ENCODE measurements around the gene P4HA2.

Gene P4HA2

DNA sequence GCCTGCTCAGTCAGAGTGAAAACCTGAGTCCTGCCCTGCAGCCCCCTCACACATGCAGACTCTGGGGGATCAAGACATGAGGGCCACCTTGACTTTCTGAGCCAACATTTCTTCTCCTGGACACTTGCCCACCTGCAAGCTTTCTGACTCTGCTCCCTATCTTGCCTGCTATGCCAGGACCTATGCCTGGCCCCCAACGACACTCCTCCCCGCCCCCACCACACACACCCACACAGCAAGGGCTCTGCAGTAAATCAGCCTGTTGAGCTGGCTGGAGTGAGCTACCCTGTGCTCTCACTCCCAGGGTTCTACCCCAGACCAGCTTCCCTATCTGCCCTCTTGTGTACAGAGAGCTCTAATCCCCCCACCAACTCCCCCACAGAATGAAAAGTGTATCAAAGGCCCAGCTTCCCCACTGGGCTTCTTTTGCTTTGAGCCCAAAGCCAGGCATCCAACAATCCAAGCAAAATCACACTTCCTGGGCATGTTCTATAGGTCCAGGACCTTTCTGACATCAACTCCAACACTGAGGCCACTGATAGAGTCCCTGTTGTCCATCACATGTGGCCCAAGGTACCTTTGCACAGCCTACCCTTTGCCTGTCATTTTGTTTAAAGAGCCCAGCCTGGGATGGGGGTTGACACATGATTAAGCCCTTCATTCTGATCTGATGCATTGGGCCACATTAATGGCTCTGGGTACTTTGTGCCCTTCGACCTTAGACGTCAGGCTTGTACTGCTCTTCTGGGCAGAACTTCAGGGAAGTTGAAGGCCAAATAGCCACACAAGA lies 37.1 kb upstream of the P4HA2 start:
- DNase-seq, result no peak

DNA sequence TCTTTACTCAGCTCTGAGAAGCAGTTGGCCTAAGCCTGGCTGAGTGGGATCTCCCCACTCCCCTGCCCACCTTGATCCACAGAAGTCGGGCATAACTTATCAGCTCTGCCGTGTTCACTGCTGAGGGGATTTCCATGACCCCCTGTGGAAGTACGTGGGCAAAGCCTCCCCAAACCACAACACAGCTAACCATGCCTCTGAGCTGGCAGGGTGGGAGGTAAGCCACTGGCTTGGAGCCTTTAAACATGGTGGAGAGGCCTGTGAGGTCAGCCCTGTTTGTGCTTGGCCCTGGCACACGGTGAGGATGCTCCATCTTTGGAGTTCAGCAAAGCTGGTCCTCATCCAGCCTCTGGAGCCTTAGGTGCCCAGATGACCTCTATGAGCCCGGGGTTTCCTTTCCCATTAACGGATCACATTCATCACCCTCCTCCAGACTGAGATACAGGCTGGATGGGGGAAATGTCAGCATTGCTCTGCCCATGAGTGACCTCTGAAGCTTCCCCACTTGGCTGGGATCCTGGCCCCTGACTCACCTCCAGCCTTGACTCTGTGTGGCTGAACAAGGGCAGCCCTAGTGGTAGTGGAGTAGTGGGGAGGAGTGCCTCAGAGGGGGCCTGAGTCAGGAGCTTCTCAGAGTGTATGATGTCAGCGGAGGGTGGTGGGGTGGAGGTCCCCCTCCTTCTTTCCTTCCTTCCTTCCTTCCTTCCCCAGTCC lies 36.1 kb upstream of the P4HA2 start:
- no peak for DNase-seq

DNA sequence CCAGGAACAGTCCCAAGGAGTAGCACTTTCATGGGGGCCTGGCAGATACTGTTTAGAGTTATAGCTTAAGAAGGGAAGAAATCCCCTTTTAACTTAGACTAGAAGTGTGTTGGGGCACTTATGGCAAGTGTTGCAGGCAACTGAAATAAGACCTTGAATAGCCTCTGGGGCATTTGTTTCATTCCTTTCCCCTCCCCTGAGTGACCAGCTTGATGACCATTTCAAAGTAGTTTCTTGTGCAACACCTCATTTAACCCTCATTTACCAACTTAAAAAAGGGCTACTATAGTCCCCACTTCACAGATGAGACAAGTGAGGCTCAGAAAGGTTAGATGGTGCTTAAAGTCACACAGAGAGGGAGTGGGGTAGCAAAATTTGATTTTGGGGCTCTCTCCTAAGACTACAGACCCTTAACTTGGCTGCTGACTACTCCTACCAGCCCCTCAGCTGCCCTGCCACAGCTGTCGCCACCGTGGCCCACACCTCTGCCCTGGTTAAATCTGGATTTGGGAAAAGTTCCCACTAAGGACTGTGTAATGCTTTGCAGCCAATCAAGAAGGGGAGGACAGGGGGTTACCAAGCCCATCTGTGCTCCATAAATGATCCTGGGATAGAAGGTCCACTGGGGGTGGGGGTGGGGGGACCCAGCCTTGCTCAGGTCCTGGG lies 35.4 kb upstream of the P4HA2 start:
- no peak for DNase-seq

DNA sequence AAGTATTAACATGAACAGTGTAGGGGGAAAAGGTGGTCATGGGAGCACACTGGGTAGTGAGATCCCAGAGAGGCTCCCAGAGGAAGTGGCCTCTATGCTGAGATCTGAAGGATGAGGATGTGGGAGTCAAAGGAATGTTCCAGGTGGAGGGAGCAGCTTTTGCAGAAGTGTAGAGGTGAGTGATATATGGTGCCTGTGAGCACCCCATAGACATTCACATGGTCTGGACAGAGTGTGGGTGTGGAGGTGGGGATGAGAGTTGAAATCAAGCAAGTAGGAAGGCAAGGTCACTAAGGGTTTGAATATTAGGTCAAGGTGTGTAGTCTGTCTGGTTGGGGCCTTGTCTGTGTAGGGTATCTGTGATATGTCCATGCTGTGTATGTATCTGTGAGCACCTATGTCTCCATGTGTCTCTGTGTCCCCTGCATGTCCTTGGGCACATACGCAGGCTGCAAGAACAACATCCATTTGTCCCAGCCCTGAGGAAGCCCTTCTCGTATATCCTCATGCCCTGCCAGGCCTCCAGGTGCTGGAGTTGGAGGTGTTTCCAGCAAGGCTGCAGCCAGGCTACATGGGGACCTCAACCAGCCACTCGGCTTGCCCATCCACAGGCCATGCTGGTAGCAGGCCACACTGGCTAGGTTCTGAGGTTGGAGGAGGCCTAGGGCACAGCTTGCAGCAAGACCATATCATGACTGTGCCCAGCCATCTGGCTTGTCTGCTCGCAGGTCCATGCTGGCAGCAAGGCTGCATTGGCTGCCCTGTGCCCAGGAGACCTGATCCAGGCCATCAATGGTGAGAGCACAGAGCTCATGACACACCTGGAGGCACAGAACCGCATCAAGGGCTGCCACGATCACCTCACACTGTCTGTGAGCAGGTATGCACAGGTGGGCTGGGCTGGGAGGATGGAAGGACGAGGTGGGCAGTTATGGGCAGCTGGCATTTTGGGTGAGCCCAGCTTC lies 34.5 kb upstream of the P4HA2 start:
- no peak for DNase-seq

DNA sequence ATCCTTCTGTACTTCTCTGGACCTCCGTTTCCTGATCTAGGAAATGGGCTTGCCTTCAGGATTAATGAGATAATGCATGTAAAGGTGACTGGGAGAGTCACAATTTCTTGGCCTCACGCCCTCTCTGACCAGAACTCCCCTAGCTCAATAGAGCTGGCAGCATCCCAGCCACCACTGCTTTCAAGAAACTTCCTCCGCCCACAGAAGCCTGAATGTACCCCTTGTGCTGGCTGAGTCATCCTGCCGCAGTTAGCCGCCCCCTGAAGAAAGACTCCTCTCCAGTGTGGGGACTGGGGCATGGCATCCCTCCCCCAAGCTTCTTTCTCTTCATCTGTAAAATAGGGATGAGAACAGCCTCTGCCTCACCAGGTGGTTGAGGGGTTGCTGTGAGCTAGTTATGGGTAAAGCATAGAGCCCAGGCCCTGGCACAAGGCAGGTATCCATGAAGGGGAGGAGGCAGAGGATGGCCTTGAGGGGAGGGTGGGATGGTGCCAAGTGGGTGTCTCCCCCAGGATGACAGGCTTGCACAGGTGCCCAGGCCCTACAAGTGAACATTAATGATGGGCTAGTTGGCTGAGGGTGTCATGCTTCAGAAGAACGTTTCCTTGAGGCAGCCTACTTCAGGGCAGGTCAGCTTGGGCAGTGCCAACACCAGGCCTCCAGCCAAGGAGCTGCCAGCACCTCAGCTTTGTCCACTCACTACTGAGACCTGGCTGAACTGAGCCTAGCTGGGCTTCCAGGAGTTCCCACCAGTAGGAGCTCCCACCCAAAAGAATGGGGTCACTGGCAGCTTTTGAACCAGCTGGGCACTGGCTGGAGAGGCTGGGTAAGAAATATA lies 33.3 kb upstream of the P4HA2 start:
- DNase-seq, result no peak

DNA sequence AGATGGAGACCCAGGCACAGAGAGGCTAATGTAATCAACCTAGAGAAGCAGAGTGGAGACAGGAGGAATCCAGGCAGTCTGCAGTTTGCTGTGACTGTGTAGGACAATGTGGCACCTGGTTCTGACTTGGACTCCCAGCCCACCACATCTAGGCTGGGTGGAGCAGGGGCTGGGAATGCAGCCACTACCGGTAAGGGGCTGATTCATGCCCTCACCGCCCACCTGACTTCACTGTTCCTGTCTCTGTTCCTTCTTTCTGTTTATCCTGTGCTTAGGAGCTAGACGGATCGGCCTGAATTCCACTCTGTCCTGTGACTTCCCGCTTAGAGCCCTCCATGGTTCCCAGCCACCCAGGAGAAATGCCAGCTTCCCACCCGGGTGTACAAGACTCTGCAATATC lies 32.4 kb upstream of the P4HA2 start:
- DNase-seq, result no peak

DNA sequence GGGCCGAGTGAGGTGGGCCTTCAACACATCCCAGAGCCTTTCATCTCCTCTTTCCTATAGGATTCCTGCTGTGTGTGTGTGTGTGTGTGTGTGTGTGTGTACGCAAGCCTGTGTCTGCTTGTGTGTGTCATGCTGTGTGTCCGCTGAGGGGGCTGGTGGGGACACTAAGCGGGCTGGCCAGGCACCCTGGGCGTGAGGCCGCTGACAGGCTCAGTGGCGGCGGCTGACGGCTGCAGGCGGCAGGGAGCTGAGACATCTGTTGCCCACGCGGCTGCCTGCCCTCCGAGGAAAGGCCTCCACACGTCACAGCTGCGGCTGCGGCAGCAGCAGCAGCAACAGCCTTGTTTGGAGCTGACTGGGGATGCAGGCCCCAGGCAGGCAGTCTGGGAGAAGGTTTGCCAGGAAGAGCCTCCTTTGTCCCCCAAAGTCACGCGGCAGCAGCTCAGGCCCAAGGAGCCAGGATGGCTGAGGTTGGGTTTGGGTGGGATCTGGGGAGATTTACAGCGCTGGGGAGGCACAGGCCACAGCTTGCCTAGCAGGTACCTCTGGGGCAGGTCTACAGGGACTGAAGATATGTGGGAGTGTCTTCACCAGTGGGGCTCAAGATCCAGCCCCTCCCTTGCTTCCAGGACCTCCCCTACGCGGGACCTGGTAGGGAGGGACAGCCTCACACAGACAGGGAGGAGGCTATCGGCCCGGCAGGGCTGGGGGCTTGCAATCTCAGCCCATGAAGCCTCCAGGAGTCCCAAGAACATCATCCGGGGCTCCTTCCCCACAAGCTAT lies 31.6 kb upstream of the P4HA2 start:
- DNase-seq, result peak in 1 of 3 experiments; percentile 1

DNA sequence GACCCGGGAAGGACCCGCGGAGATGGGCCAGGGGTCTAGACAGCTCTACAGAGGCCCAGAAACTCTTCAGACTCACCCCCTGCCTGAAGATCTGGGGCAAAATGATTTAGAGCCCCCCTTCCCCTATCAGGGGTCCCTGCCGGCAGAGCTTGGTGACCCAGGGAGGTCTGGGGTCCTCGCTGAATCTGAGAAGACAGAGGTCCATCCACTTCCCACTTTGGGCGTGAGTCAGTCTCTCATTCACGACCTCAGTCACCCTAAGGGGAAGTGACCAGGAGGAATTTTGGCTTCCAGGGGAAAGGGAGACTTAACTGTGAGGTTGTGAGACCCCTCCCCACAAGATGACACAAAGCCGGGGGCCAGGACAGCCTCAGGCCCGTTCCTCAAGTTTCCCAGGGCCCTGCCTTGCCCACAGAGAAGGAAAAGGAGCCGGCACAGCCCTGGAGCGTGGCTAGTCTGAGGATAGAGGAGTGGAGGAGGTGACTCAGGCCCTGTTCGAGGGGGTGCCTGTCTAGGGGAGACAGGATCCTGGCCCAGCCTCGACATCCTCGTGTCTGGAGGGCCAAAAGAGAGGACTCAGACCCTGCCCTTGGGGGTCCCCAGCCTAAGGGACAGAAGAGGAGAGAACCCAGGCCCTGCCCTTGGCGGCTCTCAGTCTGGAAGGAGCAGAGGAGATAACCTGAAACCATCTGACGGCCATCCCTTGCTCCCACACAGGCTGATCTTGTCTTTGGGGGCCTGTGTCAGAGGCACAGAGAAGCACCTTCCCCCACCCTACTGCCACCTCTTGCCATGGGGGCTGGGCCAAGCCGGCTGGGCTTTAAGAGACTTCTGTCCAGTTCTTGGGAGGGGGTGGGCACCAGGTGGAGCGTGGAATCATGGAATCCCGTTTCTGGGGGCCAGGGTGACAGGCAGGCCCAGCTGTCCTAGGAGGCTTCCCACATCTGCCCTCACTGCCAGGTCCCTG lies 30.7 kb upstream of the P4HA2 start:
- DNase-seq, result no peak

DNA sequence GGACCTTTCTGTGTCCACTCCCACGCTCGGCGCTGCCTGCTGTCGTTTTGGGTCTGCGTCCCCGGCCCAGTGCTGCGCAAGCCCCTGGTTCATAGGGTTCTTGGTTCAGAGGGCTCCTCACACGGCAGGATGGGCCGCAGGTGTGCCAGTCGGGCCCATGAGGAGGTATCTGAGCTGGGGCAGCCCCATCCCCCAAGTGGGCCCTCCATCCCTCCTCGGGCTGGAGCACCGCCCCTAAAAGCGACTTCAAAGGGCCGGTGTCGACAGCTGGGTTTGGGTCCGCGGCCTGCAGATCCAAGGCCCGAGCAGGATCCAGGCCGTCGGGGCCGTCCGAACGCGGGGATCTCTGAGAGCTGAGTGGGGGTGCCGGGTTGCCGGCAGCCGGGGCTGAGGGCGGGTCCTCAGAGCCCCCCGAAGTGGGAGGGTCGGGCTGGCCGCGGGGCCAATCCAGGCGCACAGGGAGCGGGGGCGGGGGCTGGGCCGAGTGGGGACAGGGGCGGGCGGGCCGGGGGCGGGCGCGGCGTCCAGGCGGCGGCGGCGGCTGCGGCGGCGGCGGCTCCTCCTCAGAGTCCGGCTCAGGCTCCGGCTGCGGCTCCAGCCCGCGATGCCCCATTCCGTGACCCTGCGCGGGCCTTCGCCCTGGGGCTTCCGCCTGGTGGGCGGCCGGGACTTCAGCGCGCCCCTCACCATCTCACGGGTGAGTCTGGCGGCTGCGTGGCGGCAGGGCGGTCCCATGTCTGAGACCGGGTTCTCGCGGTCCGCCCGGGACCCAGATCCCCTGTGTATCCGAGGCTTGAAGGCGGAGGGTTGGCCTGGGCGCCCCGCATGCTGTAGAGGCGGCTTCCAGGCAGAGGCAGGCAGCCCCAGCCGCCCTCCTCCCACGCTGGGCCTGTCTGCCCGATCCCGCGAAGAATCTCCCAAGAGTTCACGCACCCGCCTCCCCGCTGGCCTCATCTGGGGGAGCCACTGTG lies 29.8 kb upstream of the P4HA2 start, which contains the start of gene PDLIM4:
PDLIM4 (plus strand) TSS at position 566 of the 971 bp plus-strand sequence; CDS start at position 605, 39 bp downstream.
- no peak for DNase-seq

DNA sequence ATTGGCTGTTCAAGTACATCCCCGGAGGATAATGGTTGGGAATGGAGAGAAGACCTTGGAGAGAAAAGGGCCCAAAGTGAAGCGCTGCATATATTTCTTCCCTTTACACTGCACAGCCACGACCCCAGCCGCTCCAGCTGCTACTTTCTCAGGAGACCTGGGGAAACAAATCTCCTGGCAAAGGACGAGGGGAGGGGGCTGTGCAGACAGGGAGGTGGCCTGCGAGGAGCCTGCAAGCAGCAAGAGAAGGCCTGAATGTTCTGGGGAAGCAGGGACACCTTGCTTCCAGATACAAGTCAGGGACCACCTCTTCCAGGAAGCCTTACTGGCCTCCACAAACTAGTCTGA lies 29.1 kb upstream of the P4HA2 start:
- DNase-seq, result no peak

DNA sequence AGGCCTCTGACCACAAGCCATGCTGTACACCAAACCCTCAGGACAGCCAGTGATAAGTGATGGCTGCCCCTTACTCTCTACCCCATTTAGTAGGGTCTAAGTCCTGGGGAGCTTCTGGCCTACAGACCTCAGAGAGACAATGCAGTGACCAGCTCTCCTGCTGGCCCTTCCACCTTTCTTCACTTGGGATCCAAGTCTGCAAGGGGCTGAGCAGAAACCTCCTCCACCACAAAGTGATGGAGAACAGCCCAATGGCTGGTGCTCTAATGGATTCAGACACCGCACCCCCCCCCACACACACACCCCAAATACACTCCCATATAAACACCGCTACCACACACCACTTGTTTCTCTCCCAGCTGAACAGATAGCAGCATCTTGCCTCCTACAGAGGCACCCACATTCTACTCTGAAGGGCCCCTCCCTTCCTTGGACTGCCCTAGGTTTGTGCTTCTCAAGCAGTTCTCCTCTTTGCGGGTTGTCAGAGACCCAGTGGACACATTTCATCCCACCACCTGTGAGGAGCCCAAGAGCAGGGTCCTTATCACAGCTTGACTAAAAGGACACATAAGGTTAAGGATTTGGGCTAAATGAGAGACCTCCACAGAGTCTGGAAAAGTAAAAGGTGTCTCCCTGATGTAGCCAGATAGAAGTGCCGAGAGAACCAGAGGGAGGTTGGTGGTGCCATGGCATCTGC lies 28.6 kb upstream of the P4HA2 start:
- DNase-seq, result no peak

DNA sequence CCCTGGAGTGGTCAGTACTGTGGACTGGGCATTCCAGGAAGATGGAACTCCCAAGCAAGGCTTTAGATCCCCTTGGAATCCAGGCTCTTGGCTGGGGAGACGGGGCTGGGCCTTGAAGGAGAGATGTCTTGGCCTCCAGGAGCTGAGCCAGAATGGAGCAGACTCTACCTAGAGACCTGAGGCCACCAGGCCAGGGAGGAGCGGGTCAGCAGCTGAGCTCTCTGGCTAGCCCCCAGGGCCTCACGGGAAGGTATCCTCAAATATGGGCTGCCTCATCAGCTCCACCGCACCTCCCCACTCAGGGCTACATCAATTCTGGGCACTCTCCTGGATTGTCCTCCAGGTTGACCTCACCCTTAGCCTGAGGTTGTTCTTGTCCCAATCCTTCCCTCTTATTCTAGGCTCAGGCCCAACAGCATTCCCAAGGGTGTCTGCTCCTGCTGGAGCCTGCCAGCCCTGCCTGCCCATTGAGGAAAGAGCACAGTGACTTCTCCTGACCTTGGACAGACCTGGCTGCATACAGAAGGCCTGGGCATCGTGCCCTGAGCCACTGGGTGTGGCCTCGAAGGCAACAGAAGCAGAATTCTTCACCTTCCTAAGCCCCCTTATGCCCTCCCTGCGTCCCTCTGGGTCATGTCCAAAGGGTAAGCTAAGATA lies 26.8 kb upstream of the P4HA2 start:
- no peak for DNase-seq

DNA sequence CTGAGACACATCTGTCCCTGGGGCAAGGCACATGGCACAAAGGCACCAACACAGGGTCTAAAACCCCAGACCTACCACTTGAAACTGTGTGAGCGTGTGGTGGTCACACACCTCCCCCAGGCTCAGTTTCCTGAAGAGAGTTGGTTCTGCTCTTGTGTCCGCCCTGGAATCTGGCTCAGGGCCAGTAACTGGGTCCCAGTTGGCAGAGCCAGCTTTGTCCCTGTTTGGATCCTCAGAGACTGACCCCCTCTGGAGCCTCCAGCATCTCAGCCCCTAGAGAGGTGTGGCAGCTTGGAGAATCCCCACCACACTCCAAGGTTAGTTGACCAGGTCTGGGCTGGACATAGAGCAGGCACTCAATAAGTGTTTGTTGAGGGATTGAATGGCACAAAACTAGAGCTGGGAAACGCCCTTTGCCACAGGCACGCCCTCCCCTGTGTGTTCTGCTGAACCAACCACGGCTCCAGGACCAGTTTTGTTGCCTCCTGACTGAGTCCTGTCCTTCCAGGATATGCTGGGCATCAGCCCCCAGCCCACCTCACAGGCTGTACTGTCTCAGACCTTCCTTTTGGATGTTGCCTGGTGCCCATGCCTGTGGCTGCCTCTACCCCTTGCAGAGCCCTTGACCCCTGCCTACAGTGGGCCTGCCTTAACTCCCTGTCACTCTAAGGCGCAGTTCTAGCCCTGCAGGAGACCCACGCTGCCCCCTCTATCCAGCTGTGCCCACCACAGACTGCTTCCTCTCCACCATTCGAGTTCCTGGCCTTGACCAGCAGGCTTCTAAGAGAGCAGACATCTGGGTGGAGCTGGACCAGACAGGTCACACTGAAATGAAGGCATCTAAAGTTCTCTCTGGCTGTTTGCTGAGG lies 26.0 kb upstream of the P4HA2 start:
- DNase-seq, result peak in 2 of 3 experiments; percentile 25 to 40

DNA sequence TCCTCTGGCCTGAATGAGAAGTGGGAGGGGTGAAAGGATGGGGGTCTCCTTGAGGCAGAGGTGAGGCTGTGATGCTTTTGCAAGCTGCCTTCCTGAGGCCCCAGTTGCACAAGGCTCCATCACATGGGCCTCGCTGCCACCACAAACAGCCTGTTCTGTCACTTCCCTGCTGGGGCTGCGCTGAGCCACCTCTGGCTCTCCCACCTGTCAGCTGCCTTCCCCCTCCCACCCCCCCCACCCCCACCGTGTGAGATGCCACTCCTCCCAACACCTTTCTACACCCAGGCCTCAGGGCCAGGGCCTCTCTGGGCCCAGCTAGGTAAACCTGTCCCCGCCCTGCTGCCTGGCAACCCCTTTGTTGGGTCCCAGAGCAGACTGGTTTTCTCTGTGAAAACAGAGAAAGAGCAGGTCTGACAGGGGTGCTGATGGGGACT lies 25.4 kb upstream of the P4HA2 start:
- DNase-seq, result peak in 2 of 3 experiments; percentile 25 to 44

DNA sequence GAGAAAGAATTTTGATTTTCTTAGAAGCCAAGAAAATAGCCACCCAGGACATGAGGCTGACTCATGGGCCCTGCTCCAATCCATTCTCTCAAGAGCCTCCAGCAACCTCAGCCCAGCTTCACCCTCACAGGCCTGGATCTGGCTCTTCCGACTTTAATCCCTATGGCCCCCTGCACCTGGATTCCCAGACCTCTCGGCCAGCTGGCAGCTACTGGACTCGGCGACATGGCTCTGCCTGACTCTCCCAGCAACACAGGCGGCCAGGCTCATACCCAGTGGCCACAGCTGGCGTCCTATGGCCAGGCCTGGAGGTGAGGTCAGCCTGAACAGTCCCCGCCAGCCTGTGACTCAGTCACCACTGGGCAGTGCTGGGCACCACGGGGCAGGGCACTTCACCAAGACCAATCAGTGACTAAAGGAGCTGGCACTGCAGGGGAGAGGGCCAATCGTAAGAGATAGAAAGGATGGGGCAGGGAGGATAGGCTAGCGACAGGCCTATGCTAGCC lies 23.6 kb upstream of the P4HA2 start:
- DNase-seq, result no peak

DNA sequence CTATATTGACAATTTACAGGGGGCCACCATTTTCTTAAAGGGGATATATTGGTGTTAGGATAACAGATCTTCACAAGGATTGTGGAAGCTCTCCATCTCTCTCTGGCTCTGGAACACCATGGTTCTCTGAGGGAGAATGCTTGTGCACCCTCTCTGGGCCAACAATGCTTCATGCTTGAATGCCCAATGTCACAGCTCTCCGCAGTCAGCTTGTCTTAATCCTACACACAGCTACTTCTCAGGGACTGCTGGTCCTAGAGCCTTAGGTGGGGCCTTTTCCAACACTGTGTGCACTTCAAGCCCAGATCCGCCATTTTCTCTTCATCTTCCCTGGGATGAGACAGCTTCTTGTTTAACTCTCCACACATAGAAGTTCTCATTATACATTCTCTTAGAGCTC lies 22.9 kb upstream of the P4HA2 start:
- no peak for DNase-seq

All from NCI-H1417 (cell line).